Measurements from ENCODE around the gene NKG7.

DNA sequence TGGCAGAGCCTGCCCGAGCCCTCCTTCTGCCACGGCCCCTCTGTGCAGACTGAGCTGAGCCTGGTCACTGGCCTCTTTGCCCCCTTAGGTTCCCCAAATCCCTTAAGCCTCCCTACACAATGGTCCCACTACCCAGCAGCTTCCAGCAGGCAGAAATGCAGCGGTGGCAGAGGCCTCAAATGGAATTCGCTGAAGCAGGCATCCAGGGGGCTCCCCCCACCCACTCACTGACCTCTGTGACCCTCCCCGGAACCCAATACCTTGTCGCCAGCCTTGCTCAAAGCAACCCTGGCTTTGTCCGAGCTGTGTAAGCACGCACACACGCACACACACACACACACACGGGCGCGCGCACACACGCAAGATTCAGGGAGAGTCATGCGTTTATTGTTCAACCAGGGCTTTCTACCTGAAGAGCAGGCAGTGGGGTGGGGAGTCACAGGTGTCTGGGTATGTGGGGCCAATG, 15.5 kb upstream of the NKG7 start, which contains the start of gene LIM2:
- TF ChIP-seq, protein P1, sequence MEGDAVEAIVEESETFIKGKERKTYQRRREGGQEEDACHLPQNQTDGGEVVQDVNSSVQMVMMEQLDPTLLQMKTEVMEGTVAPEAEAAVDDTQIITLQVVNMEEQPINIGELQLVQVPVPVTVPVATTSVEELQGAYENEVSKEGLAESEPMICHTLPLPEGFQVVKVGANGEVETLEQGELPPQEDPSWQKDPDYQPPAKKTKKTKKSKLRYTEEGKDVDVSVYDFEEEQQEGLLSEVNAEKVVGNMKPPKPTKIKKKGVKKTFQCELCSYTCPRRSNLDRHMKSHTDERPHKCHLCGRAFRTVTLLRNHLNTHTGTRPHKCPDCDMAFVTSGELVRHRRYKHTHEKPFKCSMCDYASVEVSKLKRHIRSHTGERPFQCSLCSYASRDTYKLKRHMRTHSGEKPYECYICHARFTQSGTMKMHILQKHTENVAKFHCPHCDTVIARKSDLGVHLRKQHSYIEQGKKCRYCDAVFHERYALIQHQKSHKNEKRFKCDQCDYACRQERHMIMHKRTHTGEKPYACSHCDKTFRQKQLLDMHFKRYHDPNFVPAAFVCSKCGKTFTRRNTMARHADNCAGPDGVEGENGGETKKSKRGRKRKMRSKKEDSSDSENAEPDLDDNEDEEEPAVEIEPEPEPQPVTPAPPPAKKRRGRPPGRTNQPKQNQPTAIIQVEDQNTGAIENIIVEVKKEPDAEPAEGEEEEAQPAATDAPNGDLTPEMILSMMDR (IDR thresholded peaks at IDR 0.05), result no peak
- TF ChIP-seq EP300 (IDR thresholded peaks at IDR 0.05) (no peak), POLR2A (IDR thresholded peaks at IDR 0.05; ENCODE audit: low read depth) (no peak), POLR2AphosphoS5 (IDR thresholded peaks at IDR 0.05) (no peak)
